GF-D8 (cell line): ENCODE results near the gene CDH4.

ENCODE experiments used
- DNase-seq: peaks from one replicate; lab custom pipeline; 2025; lab: John Stamatoyannopoulos, UW

The CDH4 gene

DNA sequence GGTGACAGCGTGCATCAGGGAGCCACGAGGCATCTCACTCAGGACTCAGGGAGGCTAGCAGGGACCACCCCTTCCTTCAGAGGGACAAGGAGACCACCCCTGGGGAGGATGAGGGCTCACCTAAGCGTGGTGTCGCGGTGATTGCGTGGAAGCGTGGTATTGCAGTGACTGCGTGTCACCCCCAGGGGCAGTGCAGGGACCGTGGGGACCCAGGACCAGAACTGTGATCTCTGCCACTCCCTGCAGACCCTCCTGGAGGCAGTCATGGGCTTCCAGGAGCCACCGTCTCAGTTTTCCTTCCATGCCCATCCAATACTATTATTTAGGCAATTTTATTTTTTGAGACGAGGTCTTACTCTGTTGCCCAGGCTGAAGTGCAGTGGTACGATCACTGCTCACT is 666.5 kb downstream of the CDH4 start:
- DNase-seq, result no peak

DNA sequence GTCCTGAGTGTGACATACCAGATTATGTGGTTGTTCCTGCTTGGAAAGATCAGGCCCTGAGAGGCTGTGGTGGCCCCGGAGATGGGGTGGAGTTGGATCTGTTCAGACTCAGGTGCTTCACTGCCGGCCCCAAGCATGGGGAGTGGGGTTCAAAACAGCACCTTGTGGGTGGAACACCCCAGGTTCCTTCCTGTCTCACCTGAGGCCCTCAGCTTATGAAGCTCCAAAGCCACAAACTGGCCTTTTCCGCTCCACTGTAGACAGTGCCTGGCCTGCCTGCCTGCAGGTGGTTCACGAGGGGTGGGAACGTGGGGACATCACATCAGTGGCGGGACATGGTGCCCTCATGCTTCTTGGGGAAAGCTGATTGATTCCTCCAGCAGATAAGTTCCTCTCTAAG is 667.2 kb downstream of the CDH4 start:
- no peak for DNase-seq

DNA sequence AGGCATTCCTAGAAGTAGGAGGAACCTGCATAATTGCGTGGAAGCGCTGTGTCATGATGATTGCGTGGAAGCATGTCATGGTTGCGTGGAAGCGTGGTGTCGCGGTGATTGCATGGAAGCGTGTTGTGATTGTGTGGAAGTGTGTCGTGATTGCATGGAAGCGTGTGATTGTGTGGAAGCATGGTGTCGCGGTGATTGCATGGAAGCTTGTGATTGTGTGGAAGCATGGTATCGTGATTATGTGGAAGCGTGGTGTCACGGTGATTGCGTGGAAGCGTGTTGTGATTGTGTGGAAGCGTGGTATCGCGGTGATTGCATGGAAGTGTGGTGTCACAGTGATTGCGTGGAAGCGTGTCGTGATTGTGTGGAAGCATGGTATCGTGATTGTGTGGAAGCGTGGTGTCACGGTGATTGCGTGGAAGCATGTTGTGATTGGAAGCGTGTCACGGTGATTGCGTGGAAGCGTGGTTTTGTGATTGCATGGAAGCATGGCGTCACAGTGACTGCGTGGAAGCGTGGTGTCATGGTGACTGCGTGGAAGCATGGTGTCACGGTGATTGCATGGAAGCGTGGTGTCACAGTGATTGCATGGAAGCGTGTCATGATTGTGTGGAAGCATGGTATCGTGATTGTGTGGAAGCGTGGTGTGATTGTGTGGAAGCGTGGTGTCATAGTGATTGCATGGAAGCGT is 667.8 kb downstream of the CDH4 start:
- no peak for DNase-seq

DNA sequence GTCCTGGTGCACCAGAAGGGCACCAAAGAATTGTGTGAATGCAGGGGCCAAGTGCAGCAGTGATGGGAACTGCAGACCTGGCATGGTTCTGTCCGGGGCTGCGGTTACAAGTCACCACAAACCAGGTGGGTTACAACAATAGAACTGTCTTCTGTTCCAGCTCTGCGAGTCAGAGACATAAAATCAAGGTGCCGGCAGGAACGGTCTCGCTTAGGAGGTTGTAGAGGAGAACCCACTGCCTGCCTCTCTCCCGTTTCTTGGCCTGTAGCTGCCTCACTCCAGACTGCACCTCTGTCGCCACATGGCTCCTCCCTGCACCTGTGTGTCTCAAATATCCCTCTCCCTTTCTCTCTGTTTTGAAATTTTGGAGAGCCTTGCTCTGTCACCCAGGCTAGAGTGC is 670.4 kb downstream of the CDH4 start:
- no peak for DNase-seq

DNA sequence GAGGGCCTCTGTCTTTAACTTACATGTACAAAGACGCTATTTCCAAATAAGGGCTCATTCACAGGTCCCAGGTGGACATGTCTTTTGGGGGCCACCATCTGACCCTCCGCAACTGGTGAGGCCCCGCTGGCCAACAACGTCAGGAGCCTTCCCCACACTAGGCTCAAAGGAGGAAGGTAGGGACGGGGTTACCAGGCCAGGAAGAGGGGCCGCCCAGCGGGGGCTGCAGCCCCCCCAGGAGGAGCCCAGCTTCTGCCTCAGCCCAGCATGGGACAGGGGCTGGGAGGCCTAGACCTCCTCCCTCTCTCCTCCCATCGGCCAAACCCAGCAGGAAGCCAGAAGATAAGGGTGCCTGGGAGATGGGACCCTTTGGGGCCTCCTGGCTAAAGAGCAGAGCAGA is 670.9 kb downstream of the CDH4 start:
- DNase-seq, result no peak

DNA sequence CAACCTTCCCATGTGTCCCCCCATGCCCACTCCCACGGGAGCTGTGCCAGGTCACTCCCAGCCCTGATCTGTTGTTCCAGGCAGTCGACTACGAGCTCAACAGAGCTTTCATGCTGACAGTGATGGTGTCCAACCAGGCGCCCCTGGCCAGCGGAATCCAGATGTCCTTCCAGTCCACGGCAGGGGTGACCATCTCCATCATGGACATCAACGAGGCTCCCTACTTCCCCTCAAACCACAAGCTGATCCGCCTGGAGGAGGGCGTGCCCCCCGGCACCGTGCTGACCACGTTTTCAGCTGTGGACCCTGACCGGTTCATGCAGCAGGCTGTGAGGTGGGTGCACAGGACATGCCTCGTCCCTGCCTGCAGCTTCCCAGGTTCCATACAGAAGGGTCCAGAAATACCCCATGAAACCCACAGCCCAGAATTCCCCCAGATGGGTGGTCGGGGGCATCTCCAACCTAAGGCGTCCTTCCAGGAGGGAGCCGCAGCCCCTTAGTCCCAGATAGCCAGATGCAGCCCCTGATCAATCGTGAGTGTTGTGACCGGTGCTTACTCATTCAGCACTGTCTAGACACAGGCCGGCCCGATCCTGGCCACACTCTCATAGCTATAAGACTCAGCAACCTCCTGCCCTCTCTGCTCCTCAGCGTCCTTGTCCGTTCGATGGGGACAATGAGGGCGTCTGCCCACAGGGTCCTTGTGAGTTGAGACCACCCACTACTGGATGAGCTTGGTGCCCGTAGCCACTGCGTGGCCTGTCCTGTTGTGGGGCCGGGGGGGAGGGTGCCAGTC is 671.5 kb downstream of the CDH4 start:
- no peak for DNase-seq

GRCh38 chr20:61924211-61924857 is 672.3 kb downstream of the CDH4 start:
- no peak for DNase-seq

GRCh38 chr20:61924858-61925554 is 672.9 kb downstream of the CDH4 start:
- DNase-seq, result no peak

DNA sequence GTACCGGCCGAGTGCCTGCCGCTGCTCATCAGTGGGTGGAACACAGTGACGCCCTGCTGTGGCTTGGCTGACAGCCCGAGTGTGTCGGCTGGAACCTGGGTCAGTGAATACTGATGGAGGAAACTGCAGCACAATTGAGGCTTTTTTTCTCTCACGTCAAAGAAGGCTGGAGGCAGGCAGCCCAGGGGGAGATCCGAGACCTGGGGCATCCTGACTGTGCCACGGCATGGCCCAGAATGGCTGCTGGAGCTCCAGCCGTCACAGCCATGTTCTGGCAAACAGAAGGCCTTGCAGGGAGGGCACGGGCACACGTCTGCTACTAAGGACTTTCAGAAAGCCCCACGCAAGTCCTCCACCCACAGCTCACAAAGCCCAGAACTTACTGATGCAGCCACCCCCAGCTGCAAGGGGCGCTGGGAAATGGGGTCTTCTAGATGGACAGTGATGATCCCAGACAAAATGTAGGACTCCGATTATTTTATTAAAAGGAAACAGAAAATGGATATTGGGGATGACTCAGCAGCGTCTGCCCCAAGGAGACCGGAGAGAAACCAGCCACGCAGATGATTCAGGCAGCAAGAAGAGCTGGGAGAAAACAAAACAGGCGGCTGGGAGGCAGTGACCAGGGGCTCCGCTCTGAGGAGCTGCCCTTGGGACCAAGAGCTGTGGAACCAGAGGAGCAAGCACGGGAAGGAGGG is 673.6 kb downstream of the CDH4 start:
- DNase-seq, result no peak

GRCh38 chr20:61926253-61926613 is 674.2 kb downstream of the CDH4 start:
- DNase-seq, result no peak

DNA sequence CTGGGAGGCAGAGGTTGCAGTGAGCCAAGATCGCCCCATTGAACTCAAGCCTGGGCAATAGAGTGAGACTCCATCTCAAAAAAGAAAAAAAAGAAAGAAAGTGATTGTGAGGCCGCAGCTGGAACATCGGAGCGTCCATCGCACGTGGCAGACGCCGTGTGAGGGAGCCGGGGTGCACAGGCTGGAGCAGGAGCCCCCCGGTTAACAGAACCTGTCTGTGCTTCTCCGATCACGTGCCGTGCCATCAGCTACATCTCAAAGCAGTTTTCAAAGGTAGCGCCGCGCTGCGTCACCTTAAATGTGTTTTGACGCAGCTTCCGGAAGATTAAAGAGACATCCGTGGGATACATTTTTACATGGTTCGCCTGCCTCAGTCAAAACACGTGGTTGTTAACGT is 674.7 kb downstream of the CDH4 start:
- no peak for DNase-seq

DNA sequence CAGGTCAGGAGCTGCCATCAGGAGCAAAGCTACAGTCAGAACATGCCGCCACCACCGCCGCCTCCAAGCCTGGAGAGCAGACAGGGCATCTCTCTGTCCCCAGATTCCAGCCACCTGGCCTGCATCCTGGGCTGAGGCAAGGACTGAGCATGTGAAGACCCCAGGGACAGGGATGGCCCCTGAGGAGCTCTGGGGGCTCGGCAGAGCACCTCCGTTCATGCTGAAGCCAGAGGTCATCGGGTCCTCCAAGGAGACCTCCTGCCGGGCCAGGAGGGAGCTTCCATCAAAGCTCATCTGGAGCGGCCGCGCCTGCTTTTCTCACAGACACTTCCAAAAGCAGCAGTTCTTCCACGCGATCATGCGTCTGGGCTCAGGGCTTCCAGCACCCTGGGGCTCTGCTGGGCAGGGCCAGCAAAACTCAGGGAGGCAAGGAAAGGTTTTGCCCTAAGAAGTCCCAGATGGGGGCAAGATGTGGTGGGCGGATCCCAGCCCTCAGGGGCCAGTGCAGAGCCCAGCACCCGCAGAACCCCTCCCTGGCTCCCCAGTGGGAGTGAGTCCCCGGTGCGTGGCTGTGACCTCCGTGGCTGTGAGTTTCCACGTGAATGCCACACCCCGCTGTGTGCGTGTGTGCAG is 675.2 kb downstream of the CDH4 start:
- DNase-seq, result no peak

DNA sequence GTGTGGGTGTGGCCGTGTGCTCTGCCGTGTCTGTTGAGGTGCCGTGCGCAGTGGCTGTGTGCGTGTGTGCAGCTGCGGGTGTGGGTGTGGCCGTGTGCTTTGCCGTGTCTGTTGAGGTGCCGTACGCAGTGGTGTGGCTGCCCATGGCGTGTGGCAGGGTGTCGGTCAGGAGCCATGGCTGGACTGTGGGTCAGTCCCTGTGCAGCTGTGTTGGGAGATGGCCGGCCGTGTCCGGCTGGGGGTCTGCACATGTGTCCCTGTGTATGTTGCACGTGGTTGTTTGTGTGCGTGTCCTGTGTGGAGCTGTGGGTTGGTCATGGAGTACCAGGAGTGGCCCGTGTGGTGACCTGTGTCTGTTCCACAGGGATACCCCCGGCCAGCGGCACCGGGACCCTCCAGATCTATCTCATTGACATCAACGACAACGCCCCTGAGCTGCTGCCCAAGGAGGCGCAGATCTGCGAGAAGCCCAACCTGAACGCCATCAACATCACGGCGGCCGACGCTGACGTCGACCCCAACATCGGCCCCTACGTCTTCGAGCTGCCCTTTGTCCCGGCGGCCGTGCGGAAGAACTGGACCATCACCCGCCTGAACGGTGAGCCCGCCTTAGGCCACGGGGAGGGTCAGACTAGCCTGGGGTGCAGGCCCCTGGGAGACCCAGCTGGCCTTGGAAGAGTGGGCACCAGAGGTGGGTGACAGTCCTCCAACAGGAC is 675.9 kb downstream of the CDH4 start:
- DNase-seq, result no peak

DNA sequence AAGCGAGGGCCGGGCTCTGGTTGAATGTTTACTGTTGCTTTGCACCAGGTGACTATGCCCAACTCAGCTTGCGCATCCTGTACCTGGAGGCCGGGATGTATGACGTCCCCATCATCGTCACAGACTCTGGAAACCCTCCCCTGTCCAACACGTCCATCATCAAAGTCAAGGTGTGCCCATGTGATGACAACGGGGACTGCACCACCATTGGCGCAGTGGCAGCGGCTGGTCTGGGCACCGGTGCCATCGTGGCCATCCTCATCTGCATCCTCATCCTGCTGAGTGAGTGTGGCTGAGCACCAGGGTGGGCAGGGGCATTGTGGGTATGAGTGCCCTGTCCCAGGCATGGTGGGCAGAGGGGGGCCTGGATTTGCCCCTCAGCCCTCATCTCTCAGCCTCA is 677.5 kb downstream of the CDH4 start:
- no peak for DNase-seq

DNA sequence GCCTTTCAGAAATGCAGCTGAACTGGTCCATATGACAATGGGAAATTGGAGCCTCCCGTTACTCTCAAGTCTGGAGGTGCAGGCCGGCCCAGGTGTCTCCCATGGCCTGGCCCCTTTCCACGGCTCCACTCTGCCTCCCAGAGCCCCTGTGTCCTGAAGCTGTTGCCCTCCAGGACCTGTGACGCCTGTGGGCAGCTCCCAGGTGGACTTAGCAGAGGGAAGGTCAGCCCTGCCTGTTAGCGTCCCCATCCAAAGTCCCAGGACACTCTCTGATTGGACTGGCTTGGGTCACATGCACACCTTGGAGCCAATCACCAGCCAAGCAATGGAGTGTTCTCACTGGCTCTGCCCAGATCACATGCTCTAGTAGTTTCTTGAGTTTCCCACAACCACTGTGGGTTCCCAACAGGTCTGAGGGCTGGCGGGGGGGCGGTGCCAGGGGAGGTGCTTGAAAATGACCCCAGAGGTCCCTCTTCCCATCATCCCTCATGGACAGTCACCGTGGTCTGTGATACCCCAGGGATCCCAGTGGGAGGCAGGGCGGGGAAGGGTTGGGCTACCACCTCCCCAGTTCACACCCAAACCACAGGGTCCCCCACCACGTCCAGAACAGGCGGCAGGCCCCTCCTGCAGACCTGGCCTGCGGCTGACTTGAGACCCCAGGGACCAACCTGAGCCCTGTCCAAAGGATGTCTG is 678.1 kb downstream of the CDH4 start:
- no peak for DNase-seq

GRCh38 chr20:61930776-61931475 is 678.9 kb downstream of the CDH4 start:
- no peak for DNase-seq

DNA sequence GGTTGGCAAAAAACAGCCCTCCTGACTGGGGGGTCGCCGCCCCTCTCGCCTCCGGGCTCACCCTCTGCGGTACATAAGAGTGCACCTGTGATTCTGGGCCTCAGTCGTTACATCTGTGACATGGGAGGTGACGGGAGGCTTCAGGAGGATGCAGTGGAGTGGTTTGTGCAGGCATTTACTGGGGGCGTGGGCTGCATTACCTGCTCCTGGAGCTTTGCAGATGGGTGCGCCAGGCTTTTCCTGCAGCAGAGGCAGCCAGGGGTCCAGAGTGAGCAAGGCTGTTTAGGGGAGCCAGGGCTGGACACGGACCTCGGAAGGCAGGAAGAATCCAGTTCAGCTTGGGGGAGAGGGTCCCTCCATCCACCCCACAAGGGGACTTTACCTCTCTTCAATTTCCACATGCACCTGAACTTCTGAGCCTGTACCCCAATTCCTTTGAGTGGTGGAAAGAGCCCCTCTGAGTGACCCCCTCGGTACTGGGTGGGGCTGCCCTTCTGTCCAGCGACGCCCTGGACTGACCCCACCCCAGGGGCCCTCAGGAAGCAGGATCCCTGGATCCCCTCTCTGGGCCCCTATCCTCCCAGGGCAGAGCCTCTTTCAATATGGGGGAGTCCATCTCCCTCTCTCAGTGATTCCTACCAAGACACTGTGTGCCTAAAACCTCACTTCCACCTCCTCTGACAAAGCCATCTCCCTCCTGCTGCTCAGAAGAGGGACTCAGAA is 679.6 kb downstream of the CDH4 start:
- no peak for DNase-seq

DNA sequence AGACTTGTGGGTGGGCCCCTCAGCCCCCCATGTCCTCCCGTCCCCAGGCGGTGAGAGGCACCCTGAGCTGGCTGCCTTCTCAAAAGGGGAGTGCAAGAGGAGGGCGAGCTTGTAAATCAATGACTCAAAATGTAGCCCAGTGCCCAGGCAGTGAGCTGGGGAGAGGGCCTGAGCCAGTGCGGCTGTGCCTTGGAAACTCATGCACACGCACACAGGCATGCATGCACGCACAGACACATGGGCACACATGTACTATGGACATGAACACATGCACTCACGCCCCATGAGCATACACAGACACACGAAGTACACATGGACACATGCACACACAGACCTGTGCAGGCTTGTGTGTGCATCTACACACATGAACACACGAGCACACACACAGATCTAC is 680.1 kb downstream of the CDH4 start:
- no peak for DNase-seq
